Naive thymus-derived CD8-positive, alpha-beta T cell (primary cell): ENCODE results near the gene ULK3. TPM values are rescaled to one million over a fixed set of nuclear protein-coding genes. Genes with fewer than 3 reads are reported as not detected.
A peak's percentile ranks its signal among the peaks of the same experiment; 100 is the strongest.

Experiments used
- ATAC-seq, 2 donors: fragments of 150-1000 bp; cut with Tn5 transposase in 1 of 2; sonication (Bioruptor Pico), chemical (Tn5 transposase) in 1 of 2; 1 replicate in 1 of 2; 2 replicates in 1 of 2; pipeline ENCODE4 v1.10.0; 2021; ENCODE audit warnings: mild to moderate bottlenecking in 2 of 2, moderate library complexity in 2 of 2
- POLR2A ChIA-PET: fragments of 350-600 bp; sonication (Branson Sonifier 250); formaldehyde crosslinking; loops from one replicate; lab custom pipeline; 2021; ENCODE audit warnings: antibody characterized with exemption; lab: Charles Lee
- DNase-seq, 10 donors: peaks; one replicate each; pipeline versions ENCODE4 v3.0.0 to v3.0.0-alpha.2; 2020 to 2022
- H3K27ac Mint-ChIP-seq, 10 donors: one replicate each; pipeline ENCODE4 v1.8.0; 2020 to 2022; ENCODE audit warnings: mild to moderate bottlenecking in 10 of 10, mixed read lengths in 10 of 10, moderate library complexity in 4 of 10, inconsistent platforms in 1 of 10
- H3K27me3 Mint-ChIP-seq, 5 donors: one replicate each; pipeline ENCODE4 v1.8.0; 2021 to 2022; ENCODE audit warnings: mixed read lengths in 5 of 5
- H3K36me3 Mint-ChIP-seq, 3 donors: one replicate each; pipeline ENCODE4 v1.8.0; 2020 to 2022; ENCODE audit warnings: mixed read lengths in 3 of 3, mild to moderate bottlenecking in 2 of 3, inconsistent platforms in 1 of 3
- H3K4me1 Mint-ChIP-seq, 4 donors: one replicate each; pipeline ENCODE4 v1.8.0; 2021 to 2022; ENCODE audit warnings: mixed read lengths in 4 of 4
- H3K4me3 Mint-ChIP-seq, 10 donors: one replicate each; pipeline ENCODE4 v1.8.0; 2020 to 2022; ENCODE audit warnings: mild to moderate bottlenecking in 10 of 10, mixed read lengths in 10 of 10, moderate library complexity in 6 of 10, inconsistent platforms in 1 of 10
- H3K9me3 Mint-ChIP-seq, 9 donors: one replicate each; pipeline ENCODE4 v1.8.0; 2020 to 2022; ENCODE audit warnings: mixed read lengths in 9 of 9, mild to moderate bottlenecking in 3 of 9, inconsistent platforms in 1 of 9, moderate library complexity in 1 of 9
- polyA plus RNA-seq, 3 donors: library from polyadenylated mRNA; unstranded; fragments of 300-500 nt; fragmentation: Illumina TruSeq; gene quantifications; one replicate each; pipeline ENCODE4 v1.2.3, GENCODE V29; 2021
- total RNA-seq, 8 experiments: library from RNA in 2 of 8; stranded (reverse) in 2 of 8; gene quantifications; one replicate each; pipeline ENCODE4 v1.2.3 and lab custom pipeline; 2021 to 2026

Gene ULK3
- total and polyA plus RNA-seq, 5 experiments from 2014 or later, result 16.3 to 83.6 (median 32.2) TPM

- Mint-ChIP-seq H3K27me3 (no peaks in the 10 kb centered on the region), H3K4me3 (no peak overlapping the region), H3K9me3 (no peaks in the 10 kb centered on the region), H3K4me1 (peaks cover 18 to 43% (median 29%) of the 10 kb centered on the region in 4 donors), H3K27ac (peak overlapping the region in 2 of 10 donors; percentile 73 to 75), H3K36me3 (peaks cover 0 to 24% (median 0%) of the 10 kb centered on the region in 3 donors)
- DNase-seq (no peak), ATAC-seq (no peak)
- POLR2A ChIA-PET, result interaction anchor here (1.3 kb wide), 1 partner anchor 46 kb away, joined by 4 read pairs; no protein-coding TSS in a partner anchor
Measured at GRCh38 chr15:74838746-74839525, 4.0 kb downstream of the ULK3 start.

GRCh38 chr15:74838137-74838516, 4.8 kb downstream of the ULK3 start:
- POLR2A ChIA-PET, result interaction anchor here (0.6 to 1.3 kb wide), 2 partner anchors 45 to 76 kb away, joined by 4 read pairs; no protein-coding TSS in a partner anchor
- Mint-ChIP-seq H3K27me3 (no peaks in the 10 kb centered on the region), H3K36me3 (peaks cover 0 to 24% (median 0%) of the 10 kb centered on the region in 3 donors), H3K4me3 (no peak overlapping the region), H3K4me1 (peaks cover 17 to 38% (median 23%) of the 10 kb centered on the region in 4 donors), H3K27ac (no peak overlapping the region), H3K9me3 (no peaks in the 10 kb centered on the region)
- DNase-seq (no peak), ATAC-seq (no peak)

- no peaks in the 10 kb centered on the region for H3K27me3 Mint-ChIP-seq
- peak overlapping the region in 1 of 10 donors; percentile 45 for H3K4me3 Mint-ChIP-seq
- peaks cover 0 to 24% (median 0%) of the 10 kb centered on the region in 3 donors for H3K36me3 Mint-ChIP-seq
- DNase-seq (no peak), ATAC-seq (no peak)
- POLR2A ChIA-PET, result interaction anchor here (0.6 kb wide), 1 partner anchor 76 kb away, joined by 4 read pairs; no protein-coding TSS in a partner anchor
- no peaks in the 10 kb centered on the region for H3K9me3 Mint-ChIP-seq
- H3K4me1 Mint-ChIP-seq, result peaks cover 17 to 33% (median 22%) of the 10 kb centered on the region in 4 donors
- H3K27ac Mint-ChIP-seq, result peak overlapping the region in 3 of 10 donors; percentile 8 to 48 (median 31)
Measured at GRCh38 chr15:74837482-74838136, 5.3 kb downstream of the ULK3 start.

- Mint-ChIP-seq H3K36me3 (peaks cover 0 to 24% (median 0%) of the 10 kb centered on the region in 3 donors), H3K9me3 (no peaks in the 10 kb centered on the region), H3K4me3 (no peak overlapping the region), H3K27ac (no peak overlapping the region), H3K4me1 (peaks cover 13 to 26% (median 16%) of the 10 kb centered on the region in 4 donors), H3K27me3 (no peaks in the 10 kb centered on the region)
- DNase-seq (no peak), ATAC-seq (no peak)
- POLR2A ChIA-PET, result interaction anchor here (0.6 to 1.2 kb wide), 3 partner anchors 11 to 55 kb away, joined by 3 to 4 read pairs (median 4); partner anchors contain the start of gene CSK
Measured at GRCh38 chr15:74836846-74837245, 6.1 kb downstream of the ULK3 start.

- Mint-ChIP-seq H3K27ac (no peak overlapping the region), H3K4me1 (peaks cover 0 to 12% (median 5%) of the 10 kb centered on the region in 4 donors), H3K4me3 (no peak overlapping the region), H3K9me3 (no peaks in the 10 kb centered on the region), H3K27me3 (peaks cover 0 to 3% (median 2%) of the 10 kb centered on the region in 5 donors), H3K36me3 (peaks cover 0 to 19% (median 0%) of the 10 kb centered on the region in 3 donors)
- POLR2A ChIA-PET, result interaction anchor here (0.7 to 1.1 kb wide), 4 partner anchors 58 to 176 kb away, joined by 3 to 4 read pairs (median 3); no protein-coding TSS in a partner anchor
- DNase-seq (peak in 6 of 10 donors; percentile 19 to 41 (median 31)), ATAC-seq (peak; percentile 39 to 56)
Measured at GRCh38 chr15:74835312-74835823, 7.6 kb downstream of the ULK3 start.

- no peaks in the 10 kb centered on the region for H3K9me3 Mint-ChIP-seq
- no peak for ATAC-seq
- H3K27ac Mint-ChIP-seq, result peak overlapping the region in 1 of 10 donors; percentile 48
- H3K36me3 Mint-ChIP-seq, result peaks cover 0 to 12% (median 0%) of the 10 kb centered on the region in 3 donors
- H3K4me3 Mint-ChIP-seq, result no peak overlapping the region
- peaks cover 1 to 10% (median 6%) of the 10 kb centered on the region in 5 donors for H3K27me3 Mint-ChIP-seq
- peaks cover 0 to 7% (median 4%) of the 10 kb centered on the region in 4 donors for H3K4me1 Mint-ChIP-seq
- POLR2A ChIA-PET, result no interaction called here
- no peak for DNase-seq
Measured at GRCh38 chr15:74833376-74834107, 9.4 kb downstream of the ULK3 start.

- DNase-seq (no peak), ATAC-seq (no peak)
- no peaks in the 10 kb centered on the region for H3K9me3 Mint-ChIP-seq
- POLR2A ChIA-PET, result no interaction called here
- H3K36me3 Mint-ChIP-seq, result peaks cover 0 to 12% (median 0%) of the 10 kb centered on the region in 3 donors
- H3K27ac Mint-ChIP-seq, result no peak overlapping the region
- H3K4me3 Mint-ChIP-seq, result no peak overlapping the region
- peaks cover 5 to 17% (median 13%) of the 10 kb centered on the region in 5 donors for H3K27me3 Mint-ChIP-seq
- peaks cover 0 to 7% (median 4%) of the 10 kb centered on the region in 4 donors for H3K4me1 Mint-ChIP-seq
Measured at GRCh38 chr15:74832826-74833225, 10.1 kb downstream of the ULK3 start.

GRCh38 chr15:74831813-74832495, 11.0 kb downstream of the ULK3 start:
- POLR2A ChIA-PET, result no interaction called here
- H3K36me3 Mint-ChIP-seq, result peaks cover 0 to 8% (median 0%) of the 10 kb centered on the region in 3 donors
- H3K9me3 Mint-ChIP-seq, result no peaks in the 10 kb centered on the region
- H3K27me3 Mint-ChIP-seq, result peaks cover 5 to 26% (median 18%) of the 10 kb centered on the region in 5 donors
- ATAC-seq (no peak), DNase-seq (no peak)
- H3K4me1 Mint-ChIP-seq, result peaks cover 0 to 7% (median 5%) of the 10 kb centered on the region in 4 donors
- no peak overlapping the region for H3K4me3 Mint-ChIP-seq
- H3K27ac Mint-ChIP-seq, result peak overlapping the region in 1 of 10 donors; percentile 21

- ATAC-seq, result no peak
- peaks cover 5 to 31% (median 18%) of the 10 kb centered on the region in 5 donors for H3K27me3 Mint-ChIP-seq
- no peak overlapping the region for H3K27ac Mint-ChIP-seq
- peaks cover 0 to 4% (median 0%) of the 10 kb centered on the region in 3 donors for H3K36me3 Mint-ChIP-seq
- no peaks in the 10 kb centered on the region for H3K9me3 Mint-ChIP-seq
- DNase-seq, result no peak
- no peak overlapping the region for H3K4me3 Mint-ChIP-seq
- peaks cover 0 to 13% (median 6%) of the 10 kb centered on the region in 4 donors for H3K4me1 Mint-ChIP-seq
- POLR2A ChIA-PET, result interaction anchor here (1.1 kb wide), 1 partner anchor 11 kb away, joined by 3 read pairs; no protein-coding TSS in a partner anchor
Measured at GRCh38 chr15:74830868-74831267, 12.1 kb downstream of the ULK3 start.

GRCh38 chr15:74829991-74830390, 13.0 kb downstream of the ULK3 start:
- no peaks in the 10 kb centered on the region for H3K36me3 Mint-ChIP-seq
- ATAC-seq, result no peak
- H3K9me3 Mint-ChIP-seq, result no peaks in the 10 kb centered on the region
- POLR2A ChIA-PET, result interaction anchor here (0.7 to 1.1 kb wide), 3 partner anchors 12 to 110 kb away, joined by 3 read pairs; no protein-coding TSS in a partner anchor
- H3K4me3 Mint-ChIP-seq, result no peak overlapping the region
- peaks cover 2 to 9% (median 5%) of the 10 kb centered on the region in 4 donors for H3K4me1 Mint-ChIP-seq
- no peak overlapping the region for H3K27ac Mint-ChIP-seq
- H3K27me3 Mint-ChIP-seq, result peaks cover 7 to 36% (median 21%) of the 10 kb centered on the region in 5 donors
- no peak for DNase-seq

- H3K4me1 Mint-ChIP-seq, result peaks cover 2 to 6% (median 6%) of the 10 kb centered on the region in 4 donors
- POLR2A ChIA-PET, result interaction anchor here (0.7 kb wide), 2 partner anchors 41 to 110 kb away, joined by 3 read pairs; no protein-coding TSS in a partner anchor
- H3K36me3 Mint-ChIP-seq, result no peaks in the 10 kb centered on the region
- H3K4me3 Mint-ChIP-seq, result no peak overlapping the region
- DNase-seq (no peak), ATAC-seq (no peak)
- no peaks in the 10 kb centered on the region for H3K9me3 Mint-ChIP-seq
- H3K27me3 Mint-ChIP-seq, result peaks cover 10 to 40% (median 26%) of the 10 kb centered on the region in 5 donors
- no peak overlapping the region for H3K27ac Mint-ChIP-seq
Measured at GRCh38 chr15:74829486-74829885, 13.5 kb downstream of the ULK3 start.
